Body of pancreas (tissue), 4 donors: Measurements from ENCODE around the gene ABCB8. TPM values are rescaled to one million over a fixed set of nuclear protein-coding genes. Genes with fewer than 3 reads are reported as not detected.

Source experiments
- ATAC-seq: fragments of 150-250 bp; one replicate; pipeline ENCODE4 v1.9.1; 2016
- DNase-seq, 4 donors: peaks; one replicate each; pipeline ENCODE4 v3.0.0-alpha.2; 2019
- H3K27ac ChIP-seq, 4 donors: fragments of 200-600 bp; sonication (generic); 1 replicate in 3 of 4; 2 replicates in 1 of 4; pipeline versions ENCODE4 v1.5.1 to v1.6.1; 2016 to 2019; ENCODE audit warnings: mild to moderate bottlenecking in 1 of 4, mixed read lengths in 1 of 4, moderate library complexity in 1 of 4
- H3K27me3 ChIP-seq, 2 donors: fragments of 200-600 bp; sonication (generic); one replicate each; pipeline ENCODE4 v1.6.0; 2016; ENCODE audit warnings: mild to moderate bottlenecking in 1 of 2
- H3K36me3 ChIP-seq, 2 donors: fragments of 200-600 bp; sonication (generic); replicated peaks in 1 of 2; 2 replicates each; pipeline ENCODE4 v1.5.1; 2016; ENCODE audit warnings: low read depth in 2 of 2; ENCODE audit not compliant: insufficient read depth in 1 of 2
- H3K4me1 ChIP-seq: fragments of 200-600 bp; sonication (generic); one replicate; pipeline ENCODE4 v1.6.0; 2016
- H3K4me3 ChIP-seq, 2 donors: fragments of 200-600 bp; sonication (generic); 1 replicate in 1 of 2; 2 replicates in 1 of 2; pipeline ENCODE4 v1.5.1; 2016 to 2019
- H3K9me3 ChIP-seq, 3 donors: fragments of 200-600 bp; sonication (generic); 1 replicate in 2 of 3; 2 replicates in 1 of 3; pipeline ENCODE4 v1.5.1; 2016
- CTCF ChIP-seq, 7 experiments: fragments of 450-650 bp in 4 of 7; fragments of 200-600 bp in 3 of 7; sonication (generic) in 3 of 7; IDR thresholded peaks; one replicate each; pipeline ENCODE4 v1.5.1; 2016 to 2019; ENCODE audit warnings: antibody characterized with exemption in 7 of 7
- POLR2A ChIP-seq, 3 donors: fragments of 450-650 bp; IDR thresholded peaks; one replicate each; pipeline ENCODE4 v1.6.1; 2016; ENCODE audit warnings: antibody characterized with exemption in 3 of 3, mild to moderate bottlenecking in 2 of 3
- WGBS, 2 donors: methylation state at CpG; one replicate each; pipeline ENCODE4 v1.1.5; 2017; 5-methylcytosine and 5-hydroxymethylcytosine counted together
- intact Hi-C: fragments of 100-400 bp; cut with DNase I; formaldehyde crosslinking; loops from one replicate; pipeline ENCODE4 v1.15.1; 2023
- total RNA-seq, 2 donors: library from RNA; depleted of rRNA; stranded (reverse); fragments of >200 nt; gene quantifications; one replicate each; pipeline ENCODE4 v1.1.0, GENCODE V29; 2016

ABCB8 gene
- total RNA-seq, 2 donors from 2014 or later = 8.8 to 39.6 TPM

DNA sequence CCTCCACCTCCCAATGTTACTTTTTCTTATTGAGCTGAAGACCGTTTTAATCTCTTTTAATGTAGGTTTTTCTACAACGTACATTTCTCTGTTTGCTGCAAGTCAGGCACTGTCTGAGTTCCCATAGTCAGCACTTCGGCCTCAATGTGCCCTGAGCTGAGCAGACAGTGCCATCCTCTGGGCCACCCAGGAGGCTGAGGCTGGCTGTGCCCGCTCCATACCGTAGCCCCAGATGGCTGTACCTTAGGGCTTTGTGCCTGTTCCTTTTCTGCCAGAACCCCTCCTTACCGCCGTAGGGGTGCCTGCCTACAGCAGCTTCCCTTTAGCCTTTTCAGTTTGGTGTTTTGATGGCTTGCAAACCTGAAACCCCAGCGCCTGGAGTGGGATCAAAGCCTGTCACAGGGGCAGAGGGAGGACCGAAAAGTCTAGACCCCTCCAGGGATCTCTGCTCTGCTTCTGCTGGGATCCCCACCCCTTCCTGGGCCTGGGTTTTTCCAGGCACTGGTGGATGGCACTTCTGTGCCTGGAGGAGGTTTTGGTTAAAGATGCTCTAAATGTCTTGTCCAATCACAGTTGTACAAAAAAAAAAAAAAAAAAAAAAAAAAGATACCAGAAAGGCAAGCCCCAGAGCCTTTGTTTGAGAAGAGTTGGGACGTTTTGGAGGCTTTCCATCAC lies 67.0 kb downstream of the ABCB8 start:
- no peaks in the 10 kb centered on the region for H3K9me3 ChIP-seq
- H3K4me3 ChIP-seq = no peak overlapping the region
- H3K4me1 ChIP-seq = peaks cover 15% of the 10 kb centered on the region
- 69 to 72% methylated on average over 8 to 10 of the region's 10 CpGs for WGBS, 2 donors
- intact Hi-C loops = no loop called here
- ATAC-seq = no peak
- DNase-seq = no peak
- no peaks in the 10 kb centered on the region for H3K36me3 ChIP-seq
- H3K27ac ChIP-seq = no peak overlapping the region
- H3K27me3 ChIP-seq = no peaks in the 10 kb centered on the region
- TF ChIP-seq CTCF (IDR thresholded peaks at IDR 0.05) = no peak

DNA sequence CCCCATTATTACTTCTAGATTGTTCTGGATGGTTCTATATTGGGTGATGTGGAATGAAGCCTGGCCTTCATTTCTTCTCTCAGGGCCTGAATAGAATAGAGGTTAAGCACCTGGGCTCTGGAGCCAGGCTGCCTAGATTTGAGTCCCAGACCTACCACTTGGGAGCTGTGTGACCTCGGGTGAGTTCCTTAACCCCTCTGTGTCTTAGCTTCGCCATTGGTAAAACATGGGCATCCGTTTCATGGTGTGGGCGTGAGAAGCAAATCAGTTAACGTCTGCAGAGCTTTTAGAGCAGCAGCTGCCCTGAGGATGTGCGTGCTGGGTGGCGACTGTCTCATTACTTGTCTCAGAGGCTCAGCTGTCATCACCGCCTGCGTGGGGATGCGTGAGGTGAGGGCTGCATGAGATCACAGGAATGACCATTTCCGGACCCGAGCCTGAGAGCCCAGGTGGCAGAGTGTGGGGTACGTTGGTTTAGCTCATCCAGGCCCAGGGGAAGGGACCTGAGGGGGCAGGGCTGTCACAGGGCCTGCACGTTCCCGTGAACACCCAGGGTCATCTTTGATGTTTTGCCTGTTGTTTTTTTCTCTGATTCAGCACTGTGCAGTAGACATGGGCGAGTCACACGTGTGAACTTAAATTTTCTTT lies 67.7 kb downstream of the ABCB8 start:
- H3K4me3 ChIP-seq = no peak overlapping the region
- no peaks in the 10 kb centered on the region for H3K9me3 ChIP-seq
- ATAC-seq (no peak), DNase-seq (no peak)
- intact Hi-C loops = no loop called here
- H3K4me1 ChIP-seq = peaks cover 8% of the 10 kb centered on the region
- H3K27me3 ChIP-seq = no peaks in the 10 kb centered on the region
- H3K27ac ChIP-seq = no peak overlapping the region
- 82 to 83% methylated on average over 17 of the region's 17 CpGs for WGBS, 2 donors
- TF ChIP-seq POLR2A (IDR thresholded peaks at IDR 0.05) (no peak), CTCF (IDR thresholded peaks at IDR 0.05) (no peak)
- no peaks in the 10 kb centered on the region for H3K36me3 ChIP-seq

Other genes with a start within 250 kb of the ABCB8 start
- 10 to 100 TPM; 32.9 to 36.3 TPM for gene TMEM176B, start 228.1 kb upstream of the ABCB8 start, total RNA-seq
- 10 to 100 TPM in 1 of 2 donors, 1 to 10 TPM in 1; 7.6 to 27.5 TPM for gene TMEM176A, start 227.7 kb upstream of the ABCB8 start, total RNA-seq
- gene AOC1, start 175.9 kb upstream of the ABCB8 start, total RNA-seq = 1 to 10 TPM in 1 of 2 donors, not detected in 1; 1.6 TPM
- 1 to 10 TPM; 3.6 to 5.3 TPM for gene KCNH2, start 50.1 kb upstream of the ABCB8 start, total RNA-seq
- 1 to 10 TPM; 4.9 to 7.6 TPM for gene NOS3, start 37.4 kb upstream of the ABCB8 start, total RNA-seq
- gene ATG9B, start 4.0 kb upstream of the ABCB8 start, total RNA-seq = not detected
- gene ASIC3, start 20.1 kb downstream of the ABCB8 start, total RNA-seq = 1 to 10 TPM in 1 of 2 donors, under 1 TPM in 1; 0.78 to 1.3 TPM
- gene CDK5, start 29.4 kb downstream of the ABCB8 start, total RNA-seq = 1 to 10 TPM; 2.3 to 6.3 TPM
- 100 to 1,000 TPM in 1 of 2 donors, 10 to 100 TPM in 1; 50.1 to 147 TPM for gene SLC4A2, start 31.1 kb downstream of the ABCB8 start, total RNA-seq
- 100 to 1,000 TPM in 1 of 2 donors, 10 to 100 TPM in 1; 60.7 to 201 TPM for gene FASTK, start 52.4 kb downstream of the ABCB8 start, total RNA-seq
- 10 to 100 TPM; 34.9 to 54.2 TPM for gene TMUB1, start 55.0 kb downstream of the ABCB8 start, total RNA-seq
- 100 to 1,000 TPM in 1 of 2 donors, 10 to 100 TPM in 1; 45.4 to 104 TPM for gene AGAP3, start 58.0 kb downstream of the ABCB8 start, total RNA-seq
- not detected for gene GBX1, start 139.2 kb downstream of the ABCB8 start, total RNA-seq
- gene ASB10, start 158.8 kb downstream of the ABCB8 start, total RNA-seq = not detected
- not detected for gene H2BK1, start 182.0 kb downstream of the ABCB8 start, total RNA-seq
- 10 to 100 TPM; 11.9 to 13.5 TPM for gene ABCF2, start 198.8 kb downstream of the ABCB8 start, total RNA-seq
- 10 to 100 TPM; 24.4 to 52.1 TPM for gene CHPF2, start 204.0 kb downstream of the ABCB8 start, total RNA-seq
- 10 to 100 TPM; 22.3 to 37.2 TPM for gene SMARCD3, start 220.2 kb downstream of the ABCB8 start, total RNA-seq